GM12873 (cell line): ENCODE measurements around the gene SEC14L5.

Experiments
- TF ChIP-seq, protein P1 (sequence below): IDR thresholded peaks from 2 replicates; pipeline ENCODE4 v1.5.1; 2012; ENCODE audit warnings: low read depth, mild to moderate bottlenecking, moderate library complexity, low read length, control low read depth; ENCODE audit not compliant: insufficient read depth; ENCODE audit errors: missing control alignments

The SEC14L5 gene

DNA sequence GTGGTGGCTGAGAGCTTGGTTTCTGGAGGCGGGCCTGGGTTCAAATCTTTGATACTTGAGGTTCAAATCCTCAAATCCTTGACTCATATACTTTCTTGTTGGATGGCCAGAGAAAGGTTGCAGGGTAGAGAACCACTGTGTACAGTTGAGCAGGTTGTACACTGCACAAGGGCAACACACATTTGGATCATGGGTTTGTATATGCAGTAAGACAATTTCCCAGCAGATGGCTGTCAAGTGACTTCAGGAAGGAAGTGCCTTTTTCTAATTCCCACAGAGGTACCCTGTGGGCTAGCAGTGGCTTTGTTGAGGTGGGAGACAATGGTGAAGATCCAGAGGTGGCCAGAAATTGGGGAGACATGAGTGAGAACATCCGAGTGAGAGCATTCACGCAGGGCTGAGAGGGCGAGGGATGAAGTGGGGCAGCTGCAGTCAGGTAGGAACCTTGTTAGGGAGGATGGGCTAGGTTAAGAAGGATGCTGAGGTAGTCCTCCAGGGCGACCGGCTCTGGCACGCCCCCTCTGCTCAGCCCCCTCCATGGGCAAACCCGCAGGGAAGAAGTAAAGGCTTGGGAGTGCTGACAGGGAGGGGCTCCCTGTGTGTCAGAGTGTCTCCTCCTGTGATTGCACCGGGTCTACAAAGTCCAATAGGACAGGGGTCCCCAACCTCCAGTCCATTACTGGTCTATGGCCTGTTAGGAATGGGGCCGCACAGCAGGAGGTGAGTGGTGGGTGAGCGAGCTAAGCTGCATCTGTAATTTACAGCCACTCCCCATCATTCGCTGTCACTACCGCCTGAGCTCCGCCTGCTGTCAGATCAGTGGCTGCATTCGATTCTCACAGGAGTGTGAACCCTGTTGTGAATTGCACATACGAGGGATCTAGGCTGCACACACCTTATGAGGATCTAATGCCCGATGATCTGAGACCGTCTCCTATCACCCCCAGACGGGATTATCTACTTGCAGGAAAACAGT is 104.9 kb downstream of the SEC14L5 start:
- TF ChIP-seq, protein P1, sequence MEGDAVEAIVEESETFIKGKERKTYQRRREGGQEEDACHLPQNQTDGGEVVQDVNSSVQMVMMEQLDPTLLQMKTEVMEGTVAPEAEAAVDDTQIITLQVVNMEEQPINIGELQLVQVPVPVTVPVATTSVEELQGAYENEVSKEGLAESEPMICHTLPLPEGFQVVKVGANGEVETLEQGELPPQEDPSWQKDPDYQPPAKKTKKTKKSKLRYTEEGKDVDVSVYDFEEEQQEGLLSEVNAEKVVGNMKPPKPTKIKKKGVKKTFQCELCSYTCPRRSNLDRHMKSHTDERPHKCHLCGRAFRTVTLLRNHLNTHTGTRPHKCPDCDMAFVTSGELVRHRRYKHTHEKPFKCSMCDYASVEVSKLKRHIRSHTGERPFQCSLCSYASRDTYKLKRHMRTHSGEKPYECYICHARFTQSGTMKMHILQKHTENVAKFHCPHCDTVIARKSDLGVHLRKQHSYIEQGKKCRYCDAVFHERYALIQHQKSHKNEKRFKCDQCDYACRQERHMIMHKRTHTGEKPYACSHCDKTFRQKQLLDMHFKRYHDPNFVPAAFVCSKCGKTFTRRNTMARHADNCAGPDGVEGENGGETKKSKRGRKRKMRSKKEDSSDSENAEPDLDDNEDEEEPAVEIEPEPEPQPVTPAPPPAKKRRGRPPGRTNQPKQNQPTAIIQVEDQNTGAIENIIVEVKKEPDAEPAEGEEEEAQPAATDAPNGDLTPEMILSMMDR, result no peak

DNA sequence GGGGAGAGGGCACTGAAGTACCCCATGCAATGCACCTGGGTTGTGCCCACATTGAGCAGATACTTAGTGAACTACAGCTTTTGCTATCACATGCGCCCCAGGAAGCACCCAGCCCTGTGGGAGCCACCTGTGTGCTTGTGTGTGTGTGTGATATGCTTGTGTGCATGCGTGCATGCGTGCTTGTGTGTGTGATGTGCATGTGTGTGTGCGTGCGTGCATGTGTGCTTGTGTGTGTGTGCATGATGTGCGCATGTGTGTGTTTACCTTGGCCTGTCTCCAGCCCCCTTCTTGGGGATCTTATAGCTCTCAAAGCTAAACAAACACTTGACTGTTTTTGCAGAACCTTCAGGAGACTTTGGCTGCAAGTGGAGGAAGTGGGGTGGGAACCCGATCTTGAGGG is 106.8 kb downstream of the SEC14L5 start:
- TF ChIP-seq, protein P1, result no peak

DNA sequence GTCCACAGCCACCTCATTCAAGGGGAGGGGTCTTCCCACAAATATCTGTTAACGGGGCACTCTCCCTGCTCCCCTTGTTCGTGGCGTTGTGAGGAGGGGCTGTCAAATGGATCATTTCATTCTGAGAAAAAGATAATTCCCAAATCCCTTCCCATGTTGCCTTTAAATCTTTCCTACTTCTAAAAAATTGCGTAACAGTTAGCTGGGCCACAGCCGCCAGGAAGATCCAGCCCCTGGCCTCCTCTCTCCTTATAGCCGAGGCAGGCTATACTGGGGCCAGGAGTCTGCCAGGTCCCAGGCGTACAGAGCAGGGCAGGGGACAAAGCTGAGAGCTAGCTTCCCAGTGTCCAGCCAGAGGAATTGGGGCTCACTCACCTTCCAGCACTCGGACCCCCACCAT is 107.2 kb downstream of the SEC14L5 start:
- TF ChIP-seq, protein P1, result no peak

DNA sequence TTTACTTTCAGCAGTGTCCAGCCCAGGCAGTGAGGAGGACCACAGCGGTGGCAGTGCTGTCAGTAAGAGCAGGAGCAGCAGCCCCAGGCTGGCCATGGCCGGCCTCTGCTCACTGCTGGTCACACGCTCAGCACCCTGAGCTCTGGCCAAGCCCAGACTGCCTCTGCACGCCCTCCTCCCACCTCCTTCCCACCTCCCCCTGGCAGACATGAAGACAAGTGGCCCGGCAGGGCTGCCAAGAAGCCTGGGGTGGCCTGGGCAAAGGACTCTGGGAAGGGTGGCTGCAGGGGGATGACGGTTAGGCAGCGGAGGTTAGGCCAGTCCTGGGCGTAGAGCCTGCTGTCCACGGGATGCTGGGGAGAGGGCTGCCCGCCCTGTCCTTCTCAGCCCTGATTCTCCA is 107.7 kb downstream of the SEC14L5 start, which contains the start of gene C16orf89:
C16orf89 (minus strand) TSS at position 144 of the 400 bp plus-strand sequence; CDS start at position 96, 48 bp downstream.
- TF ChIP-seq, protein P1, result no peak

DNA sequence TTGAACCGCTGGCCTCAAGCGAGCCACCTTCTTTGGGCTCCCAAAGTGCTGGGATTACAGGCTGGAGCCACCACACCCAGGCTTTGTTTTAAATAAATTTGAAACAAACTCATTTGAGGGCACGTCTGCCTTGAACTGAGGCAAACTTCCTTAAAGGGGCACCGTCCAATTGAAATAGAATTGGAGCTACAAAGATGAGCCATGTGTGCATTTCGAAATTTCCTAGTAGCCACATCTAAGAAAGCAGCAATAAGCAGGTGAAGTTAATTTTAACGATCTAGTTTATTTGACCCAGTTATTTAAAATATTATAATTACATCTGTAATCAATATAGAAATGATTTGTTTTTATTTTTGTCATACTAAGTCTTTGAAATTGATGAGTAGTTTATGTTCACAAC is 108.4 kb downstream of the SEC14L5 start:
- TF ChIP-seq, protein P1, result no peak
